Measurements from ENCODE around the gene REV3L. TPM values are rescaled to one million over a fixed set of nuclear protein-coding genes. Genes with fewer than 3 reads are reported as not detected.

REV3L gene
- total and polyA plus RNA-seq, 9 of the 15 experiments (the other 6 are each of a cell fraction or from before 2014, with no cell fraction given), result 5.5 to 24.4 (median 14.4) TPM

- DNase-seq (ENCODE audit: extremely low read depth in 1 of 4, low spot score in 3 of 4) (no peak), FAIRE-seq (no peak), ATAC-seq (no peak)
- peak overlapping the region; percentile 19; the same call in 1 of the 2 replicates for H3K4me2 ChIP-seq (ENCODE audit: insufficient read depth, low read length)
- peak overlapping the region; percentile 31; the same call in 2 of the 3 replicates for H3K27ac ChIP-seq (ENCODE audit: extremely low read depth, low read depth, low read length)
- H3K4me3 ChIP-seq, result no peak overlapping the region
- POLR2A ChIA-PET, result interaction anchor here (1.0 to 2.4 kb wide), 5 partner anchors 12 to 219 kb away, joined by 3 to 9 read pairs (median 5); a partner anchor contains a TSS
- 0 out of 3 replicates have a peak, but pooled peaks cover 3% of the 10 kb centered on the region for H3K36me3 ChIP-seq (ENCODE audit: control insufficient read depth, insufficient read depth, low read length)
- H4K20me1 ChIP-seq (replicated peaks; ENCODE audit: control insufficient read depth, insufficient read depth, low read length), result no peaks in the 10 kb centered on the region
- no peaks in the 10 kb centered on the region for H3K9me1 ChIP-seq (ENCODE audit: control insufficient read depth, insufficient read depth, low read length)
- no peaks in the 10 kb centered on the region for H3K27me3 ChIP-seq (ENCODE audit: control insufficient read depth in 2 of 2, insufficient read depth in 2 of 2, low read length in 2 of 2)
- peaks cover 9 to 23% of the 10 kb centered on the region in 2 experiments; a peak in 4 of 5 replicates for H3K4me1 ChIP-seq (replicated peaks in 1 of 2; ENCODE audit: control insufficient read depth in 2 of 2, insufficient read depth in 2 of 2, low read length in 2 of 2)
- no TSS peak for BruUV-seq (replicated peaks)
- CTCF ChIA-PET (ENCODE audit: low intra/inter-chr PET ratio), result interaction anchor here (0.7 to 1.9 kb wide), 2 partner anchors 117 to 219 kb away, joined by 4 to 8 read pairs; a partner anchor contains a TSS
- H3K9ac ChIP-seq (ENCODE audit: insufficient read depth in 1 of 2, low read depth in 2 of 2, low read length in 2 of 2), result peak overlapping the region in 1 of 2 experiments; percentile 5; a peak in 1 of 4 replicates
- H2AFZ ChIP-seq (ENCODE audit: low read depth, low read length), result no peak overlapping the region
- in situ Hi-C loops (cut with MboI), result no loop called here
- peaks cover 99% of the 10 kb centered on the region for H3K79me2 ChIP-seq (ENCODE audit: control insufficient read depth, insufficient read depth, low read length)
- 21% methylated on average over 3 of the region's 3 CpGs for WGBS (ENCODE audit: insufficient coverage, low coverage, missing lambda C conversion rate)
- H3K9me3 ChIP-seq (replicated peaks; ENCODE audit: control insufficient read depth, insufficient read depth, low read depth, low read length), result no peaks in the 10 kb centered on the region
- intact Hi-C loops (cut with micrococcal nuclease), result loop anchor here (1.0 to 10.0 kb wide), 4 partner anchors 101 to 463 kb away; a partner anchor contains a TSS
- TF ChIP-seq PHB (CRISPR knock-in tag; IDR thresholded peaks at IDR 0.05) (no peak), MAFF (IDR thresholded peaks at IDR 0.05; ENCODE audit: low read length) (0 out of 2 replicates have a peak, but pooled peaks have one; percentile 16), KAT7 (CRISPR knock-in tag; IDR thresholded peaks at IDR 0.05; ENCODE audit: borderline replicate concordance) (no peak), MITF (IDR thresholded peaks at IDR 0.05) (no peak), ZNF592 (IDR thresholded peaks at IDR 0.05) (no peak), PBX2 (CRISPR knock-in tag; IDR thresholded peaks at IDR 0.05; ENCODE audit: low read depth) (no peak), PBX2 (tag; conservative IDR thresholded peaks at IDR 0.05; ENCODE audit: low read depth) (no peak), C11orf30 (IDR thresholded peaks at IDR 0.05; ENCODE audit: low read depth) (peak; percentile 49), HOMEZ (CRISPR knock-in tag; IDR thresholded peaks at IDR 0.05) (no peak), SMARCA5 (IDR thresholded peaks at IDR 0.05) (no peak)
Observed at GRCh38 chr6:111478064-111478476, 4.9 kb downstream of the REV3L start.
